Sciatic nerve (tissue), 2 donors: Measurements from ENCODE around the gene AMN1. TPM values are rescaled to one million over a fixed set of nuclear protein-coding genes. Genes with fewer than 3 reads are reported as not detected.
"Not testable (repeated sequence)": the region's sequence is repeated elsewhere in the genome, so short reads cannot be mapped to it uniquely, and the experiment has no call there.

Source experiments
- ATAC-seq: fragments of 200-7000 bp; cut with Tn5 transposase; one replicate; pipeline ENCODE4 v1.9.1; 2020; ENCODE audit warnings: mild to moderate bottlenecking, moderate library complexity
- DNase-seq: peaks from one replicate; pipeline ENCODE4 v3.0.0-alpha.2; 2020; ENCODE audit warnings: low spot score
- intact Hi-C: fragments of 100-400 bp; cut with DNase I; formaldehyde crosslinking; loops from one replicate; pipeline ENCODE4 v1.14.2; 2022
- total RNA-seq: library from RNA; stranded (reverse); fragmentation: NEBNext Ultra II Directional; extraction: Animal tissue kit (Norgen Biotek cat#: 25700); gene quantifications from one replicate; pipeline ENCODE4 v1.2.1, GENCODE V29; 2021
- donor health status: DM: no; HTN: no; CAD: no.
- donor health status: DM: no; HTN: no; CAD: no.

The AMN1 gene
- total RNA-seq, 1 donor from 2014 or later: 9.3 TPM

- DNase-seq (no peak), ATAC-seq (no peak)
- intact Hi-C loops: no loop called here
Measured at GRCh38 chr12:31737345-31737744, 8.5 kb upstream of the AMN1 start.

DNA sequence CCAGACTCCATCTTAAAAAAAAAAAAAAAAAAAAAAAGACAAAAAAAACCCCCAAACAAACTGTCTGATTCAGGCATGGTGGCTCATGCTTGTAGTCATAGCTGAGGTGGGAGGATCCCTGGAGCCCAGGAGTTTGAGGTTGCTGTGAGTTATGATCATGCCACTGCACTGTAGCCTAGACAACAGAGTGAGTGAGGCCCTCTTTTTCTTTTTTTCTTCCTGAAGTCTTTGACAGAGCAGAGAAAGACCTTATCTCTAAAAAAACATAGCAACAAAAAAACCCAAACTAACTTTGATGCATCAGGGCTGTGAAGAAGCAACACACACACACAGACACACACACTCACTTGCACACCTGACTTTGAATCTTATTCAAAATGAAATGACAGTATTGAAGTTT is 7.7 kb upstream of the AMN1 start:
- ATAC-seq (no peak), DNase-seq (no peak)
- intact Hi-C loops: no loop called here

DNA sequence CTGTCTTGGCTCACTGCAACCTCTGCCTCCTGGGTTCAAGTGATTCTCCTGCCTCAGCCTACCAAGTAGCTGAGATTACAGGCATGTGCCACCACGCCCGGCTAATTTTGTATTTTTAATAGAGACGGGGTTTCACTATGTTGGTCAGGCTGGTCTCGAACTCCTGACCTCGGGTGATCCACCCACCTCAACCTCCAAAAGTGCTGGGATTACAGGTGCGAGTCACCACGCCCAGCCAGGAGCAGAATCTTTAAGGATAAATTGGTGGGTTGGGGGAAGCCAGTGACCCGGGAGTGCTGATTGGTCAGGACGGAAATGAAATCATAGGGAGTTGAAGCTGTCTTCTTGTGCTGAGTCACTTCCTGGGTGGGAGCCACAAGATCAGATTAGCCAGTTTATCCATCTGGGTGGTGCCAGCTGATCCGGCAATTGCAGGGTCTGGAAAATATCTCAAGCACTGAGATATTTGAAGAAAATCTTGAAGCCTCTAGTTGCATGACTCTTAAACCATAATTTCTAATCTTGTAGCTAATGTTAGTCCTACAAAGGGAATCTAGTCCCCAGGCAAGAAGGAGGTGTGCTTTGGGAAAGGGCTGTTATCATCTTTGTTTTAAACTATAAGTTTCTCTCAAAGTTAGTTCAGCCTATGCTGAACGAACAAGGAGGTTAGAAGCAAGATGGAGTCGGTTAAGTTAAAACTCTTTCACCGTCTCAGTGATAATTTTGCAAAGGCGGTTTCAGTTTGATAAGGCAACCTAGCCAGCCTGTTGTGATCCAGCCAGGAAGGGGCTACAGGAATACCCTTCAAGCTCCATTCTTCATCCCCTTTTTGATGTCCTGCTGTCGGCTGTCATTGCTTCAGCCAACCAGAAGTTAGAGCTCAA is 5.0 kb upstream of the AMN1 start:
- intact Hi-C loops, ATAC-seq, DNase-seq: not testable (repeated sequence)

DNA sequence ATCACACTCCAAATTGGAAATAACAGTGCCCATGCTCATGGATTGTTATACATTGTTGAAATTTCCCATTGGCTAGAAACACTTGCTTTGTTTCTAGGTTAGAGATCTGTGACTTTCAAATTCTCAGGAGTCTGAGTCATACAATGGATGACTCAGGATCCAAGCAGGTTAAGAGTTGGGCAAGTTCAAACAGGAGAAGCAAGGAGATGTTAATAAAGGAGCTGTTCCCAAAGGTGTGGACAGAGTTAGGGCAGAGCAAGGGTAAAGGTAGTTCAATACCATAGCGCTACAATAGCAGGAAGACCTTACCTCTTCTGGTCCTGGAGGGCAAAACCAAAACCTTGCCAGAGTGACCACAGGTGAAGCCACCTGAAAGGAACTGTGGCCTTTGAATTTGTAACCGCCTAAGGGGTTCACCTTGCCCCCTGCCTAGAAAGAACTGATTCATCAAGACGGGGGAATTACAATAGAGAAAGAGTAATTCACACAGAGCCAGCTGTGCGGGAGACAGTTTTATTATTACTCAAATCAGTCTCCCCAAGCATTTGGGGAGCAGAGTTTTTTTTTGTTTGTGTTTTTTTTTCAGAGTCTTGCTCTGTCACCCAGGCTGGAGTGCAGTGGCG is 4.2 kb upstream of the AMN1 start:
- ATAC-seq: no peak
- intact Hi-C loops: no loop called here
- no peak for DNase-seq

GRCh38 chr12:31731203-31731602 is 2.4 kb upstream of the AMN1 start:
- intact Hi-C loops: not testable (repeated sequence)

DNA sequence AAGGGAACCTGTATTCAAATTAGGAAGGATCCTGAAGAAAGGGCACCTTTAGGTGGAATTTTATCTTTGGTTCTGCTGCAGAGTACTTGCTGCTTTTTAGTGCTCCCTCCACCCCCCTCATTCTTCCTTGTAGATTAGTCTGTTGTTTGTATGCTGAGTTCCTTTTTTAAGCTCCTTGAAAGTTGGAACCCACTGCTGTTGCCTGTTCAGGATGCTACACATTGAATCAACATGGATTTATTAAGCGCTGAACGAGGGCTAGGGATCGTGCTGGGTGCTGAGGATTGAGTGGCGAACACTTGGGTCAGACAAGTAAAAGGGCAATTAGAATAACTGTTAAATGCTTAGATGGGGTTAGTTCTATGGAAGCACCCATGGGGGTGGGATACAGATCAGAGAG is 884 bp upstream of the AMN1 start:
- intact Hi-C loops: loop anchor here (10.0 kb wide), 1 partner anchor 1025 kb away; the partner anchor contains the start of gene YARS2
- DNase-seq (no peak), ATAC-seq (no peak)

More at GRCh38 chr12:31731203-31731602, 2.4 kb upstream of the AMN1 start:
- not testable (repeated sequence) for ATAC-seq, DNase-seq

DNA sequence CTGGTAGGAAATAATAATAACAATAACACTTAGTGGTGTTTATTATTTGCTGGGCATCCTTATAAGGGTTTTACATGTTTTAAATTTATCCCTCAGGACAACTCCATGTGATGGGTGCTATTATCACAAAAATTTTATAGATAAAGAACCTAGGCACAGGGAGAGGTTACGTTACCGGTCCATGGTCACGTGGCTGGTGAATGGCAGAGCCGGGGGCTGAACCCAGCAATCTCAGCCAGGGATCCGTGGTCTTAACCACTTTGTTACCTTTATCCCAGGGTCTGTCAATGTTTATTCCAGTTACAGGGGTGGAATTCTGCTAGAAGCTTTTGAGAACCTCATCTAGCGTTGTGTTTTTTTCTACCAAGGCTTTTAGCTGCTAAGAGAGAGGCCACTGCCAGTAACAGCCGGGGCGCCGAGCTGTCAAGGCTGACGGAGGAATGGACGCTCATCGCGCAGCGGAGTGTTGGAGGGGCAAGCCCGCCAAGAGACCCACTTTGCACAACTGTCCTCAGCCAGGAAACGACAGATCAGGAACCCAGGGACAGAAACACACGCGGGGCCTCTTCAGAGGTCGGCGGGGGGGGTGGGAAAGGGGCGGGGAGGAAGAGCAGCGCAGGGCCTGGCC is 418 bp downstream of the AMN1 start:
- ATAC-seq (peak; percentile 52), DNase-seq (peak; percentile 73)
- intact Hi-C loops: loop anchor here (10.0 kb wide), 1 partner anchor 1026 kb away; the partner anchor contains the start of gene YARS2

DNA sequence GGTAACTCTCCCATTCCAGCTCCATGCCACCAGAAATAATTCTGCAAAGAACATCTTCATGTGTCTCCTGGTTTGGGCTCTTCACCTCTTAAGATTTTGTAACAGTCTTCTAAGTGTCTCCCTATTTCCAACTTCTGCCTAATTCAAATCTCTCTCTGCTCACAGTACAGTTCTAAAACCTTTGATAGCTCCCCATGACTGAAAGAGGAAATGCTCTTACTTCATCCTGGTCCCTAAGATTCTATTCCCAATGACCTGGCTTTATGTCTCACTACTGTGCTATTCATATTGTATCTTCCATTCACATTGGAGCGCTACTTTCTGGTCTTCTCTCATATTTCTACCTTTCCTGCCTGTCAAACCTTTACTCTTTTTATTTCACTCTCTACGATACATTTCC is 1.6 kb downstream of the AMN1 start:
- intact Hi-C loops: loop anchor here (10.0 kb wide), 1 partner anchor 1028 kb away; the partner anchor contains the start of gene YARS2
- ATAC-seq (no peak), DNase-seq (no peak)

- intact Hi-C loops: loop anchor here (10.0 kb wide), 1 partner anchor 1028 kb away; the partner anchor contains the start of gene YARS2
- ATAC-seq (no peak), DNase-seq (no peak)
Measured at GRCh38 chr12:31726575-31726974, 2.2 kb downstream of the AMN1 start.

DNA sequence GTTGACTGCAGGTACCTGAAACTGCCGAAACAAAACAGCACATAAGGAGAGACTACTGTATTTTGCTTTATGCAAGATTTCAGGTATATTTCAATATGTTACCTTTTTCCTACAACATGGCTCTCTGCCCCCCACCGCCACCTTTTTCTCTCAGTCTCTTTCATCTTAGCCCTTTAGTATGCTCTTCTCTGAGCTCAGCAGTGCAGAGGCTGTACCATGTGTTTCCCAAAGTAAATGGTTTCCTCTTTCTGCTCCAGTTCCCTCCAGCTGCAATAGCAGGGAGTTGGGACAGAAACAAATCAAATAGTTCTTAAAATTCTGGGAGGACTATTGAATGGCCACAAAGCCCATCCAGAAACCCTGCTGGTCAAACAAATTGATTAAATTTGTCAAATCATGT is 4.3 kb downstream of the AMN1 start:
- DNase-seq (no peak), ATAC-seq (no peak)
- intact Hi-C loops: loop anchor here (10.0 kb wide), 1 partner anchor 1030 kb away; the partner anchor contains the start of gene YARS2

DNA sequence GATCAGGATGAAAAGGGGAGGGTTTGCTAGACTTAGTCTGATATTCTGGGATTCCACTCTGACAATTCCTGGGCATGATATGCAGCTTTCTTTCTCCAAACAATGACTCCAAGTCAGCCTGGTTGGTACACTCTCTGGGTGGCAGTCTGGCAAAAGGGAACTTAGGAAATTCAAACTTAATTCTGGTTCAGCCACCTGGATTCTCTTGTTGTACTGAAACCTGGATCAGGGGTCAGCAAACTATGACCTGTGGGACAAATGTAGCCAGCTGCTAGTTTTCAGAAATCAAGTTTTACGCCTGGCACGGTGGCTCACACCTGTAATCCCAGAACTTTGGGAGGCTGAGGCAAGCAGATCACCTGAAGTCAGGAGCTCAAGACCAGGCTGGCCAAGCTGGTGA is 6.2 kb downstream of the AMN1 start:
- ATAC-seq: no peak
- intact Hi-C loops: loop anchor here (10.0 kb wide), 1 partner anchor 1032 kb away; the partner anchor contains the start of gene YARS2

DNA sequence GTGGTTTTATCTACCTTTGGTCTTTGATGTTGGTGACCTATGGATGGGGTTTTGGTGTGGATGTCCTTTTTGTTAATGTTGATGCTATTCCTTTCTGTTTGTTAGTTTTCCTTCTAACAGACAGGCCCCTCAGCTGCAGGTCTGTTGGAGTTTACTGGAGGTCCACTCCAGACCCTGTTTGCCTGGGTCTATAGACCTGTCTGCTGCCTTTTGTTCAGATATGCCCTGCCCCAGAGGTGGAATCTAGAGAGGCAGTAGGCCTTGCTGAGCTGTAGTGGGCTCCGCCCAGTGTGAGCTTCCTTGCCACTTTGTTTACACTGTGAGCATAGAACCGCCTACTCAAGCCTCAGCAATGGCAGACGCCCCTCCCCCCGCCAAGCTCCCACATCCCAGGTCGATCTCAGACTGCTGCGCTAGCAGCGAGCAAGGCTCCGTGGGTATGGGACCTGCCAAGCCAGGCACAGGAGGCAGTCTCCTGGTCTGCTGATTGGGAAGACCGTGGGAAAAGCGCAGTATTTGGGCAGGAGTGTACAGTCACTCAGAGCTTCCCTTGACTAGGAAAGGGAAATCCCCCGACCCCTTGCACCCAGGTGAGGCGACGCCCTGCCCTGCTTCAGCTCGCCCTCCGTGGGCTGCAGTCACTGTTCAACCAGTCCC is 10.2 kb downstream of the AMN1 start:
- DNase-seq, ATAC-seq, intact Hi-C loops: not testable (repeated sequence)

More for the DNA sequence above, 6.2 kb downstream of the AMN1 start:
- no peak for DNase-seq

- ATAC-seq, DNase-seq, intact Hi-C loops: not testable (repeated sequence)
Measured at GRCh38 chr12:31716998-31717397, 11.8 kb downstream of the AMN1 start.

GRCh38 chr12:31715283-31715825 is 13.5 kb downstream of the AMN1 start:
- ATAC-seq (peak; percentile 55), DNase-seq (no peak)
- intact Hi-C loops: no loop called here

DNA sequence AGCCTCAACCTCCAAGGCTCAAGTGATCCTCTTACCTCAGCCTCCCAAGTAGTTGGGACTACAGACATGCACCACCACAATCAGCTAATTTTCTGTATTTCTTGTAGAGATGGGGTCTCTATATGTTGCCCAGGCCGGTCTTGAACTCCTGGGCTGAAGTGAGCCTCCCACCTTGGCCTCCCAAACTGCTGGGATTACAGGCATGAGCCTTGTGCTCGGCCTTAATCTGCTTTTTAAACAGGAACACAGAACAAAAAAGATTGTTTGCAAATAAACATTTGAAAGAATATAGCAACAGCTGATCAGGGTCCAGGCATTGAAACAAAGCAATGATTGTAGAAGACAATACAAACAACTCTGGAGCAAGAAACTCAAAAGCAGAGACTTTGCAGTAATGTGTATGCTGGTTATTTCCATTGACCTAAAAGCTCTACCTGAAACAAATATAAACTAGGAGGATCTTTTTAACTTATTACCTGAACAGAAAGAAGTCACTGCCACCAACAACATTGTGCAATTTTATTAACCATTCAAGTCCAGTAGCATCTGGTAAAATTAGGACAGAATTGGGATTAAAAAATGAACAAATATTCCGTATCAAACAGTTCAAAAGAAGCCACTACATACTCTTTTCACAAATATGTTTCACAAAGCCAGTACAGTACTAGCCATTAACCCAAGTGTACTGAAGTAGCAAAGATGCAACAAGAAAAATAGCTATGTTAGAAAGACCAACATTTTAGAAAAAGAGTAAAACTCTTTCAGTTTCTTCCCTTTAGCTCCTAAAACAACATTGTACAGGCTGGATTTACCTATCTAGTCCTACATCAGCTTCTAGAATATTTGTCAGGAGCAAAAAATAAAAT is 14.2 kb downstream of the AMN1 start:
- intact Hi-C loops: no loop called here
- no peak for ATAC-seq
- DNase-seq: no peak

- intact Hi-C loops: no loop called here
- ATAC-seq (no peak), DNase-seq (no peak)
Measured at GRCh38 chr12:31712877-31713276, 15.9 kb downstream of the AMN1 start.

DNA sequence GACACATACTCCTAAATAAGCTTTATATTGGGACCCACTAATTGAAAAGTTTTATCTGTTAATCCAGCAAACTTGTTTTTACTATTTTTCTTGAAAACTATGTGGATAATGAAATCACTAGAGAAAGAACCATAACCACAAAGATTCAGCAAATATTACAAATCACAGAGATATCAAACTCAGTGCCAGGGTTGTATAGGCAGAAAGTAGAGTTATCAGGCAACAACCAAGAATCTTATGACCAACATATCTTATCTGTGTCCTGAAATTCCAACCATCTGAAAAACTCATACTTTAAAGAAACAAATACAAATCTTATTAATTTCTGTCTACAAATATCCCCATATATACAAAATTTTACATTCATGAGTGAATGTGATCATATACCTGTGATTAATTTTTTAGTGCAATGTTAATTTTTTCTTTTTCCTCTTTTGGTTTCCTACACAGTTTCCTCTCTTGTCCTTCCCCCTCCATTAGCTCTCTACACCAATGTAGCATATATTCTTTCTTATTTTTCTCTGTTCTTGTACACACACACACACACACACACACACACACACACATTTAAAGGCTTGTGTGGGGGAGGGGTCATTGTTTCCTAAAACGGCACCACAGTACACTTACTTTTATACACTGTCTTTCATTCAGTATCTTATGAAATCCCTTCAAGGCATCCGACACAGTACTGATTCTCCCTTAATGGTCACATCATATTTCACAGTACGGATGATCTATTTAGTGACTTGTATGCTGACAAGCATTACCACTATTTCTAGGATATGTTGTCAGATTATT is 18.6 kb downstream of the AMN1 start:
- DNase-seq (no peak), ATAC-seq (no peak)
- intact Hi-C loops: no loop called here
